Measurements from ENCODE around the gene DTX1.

DNA sequence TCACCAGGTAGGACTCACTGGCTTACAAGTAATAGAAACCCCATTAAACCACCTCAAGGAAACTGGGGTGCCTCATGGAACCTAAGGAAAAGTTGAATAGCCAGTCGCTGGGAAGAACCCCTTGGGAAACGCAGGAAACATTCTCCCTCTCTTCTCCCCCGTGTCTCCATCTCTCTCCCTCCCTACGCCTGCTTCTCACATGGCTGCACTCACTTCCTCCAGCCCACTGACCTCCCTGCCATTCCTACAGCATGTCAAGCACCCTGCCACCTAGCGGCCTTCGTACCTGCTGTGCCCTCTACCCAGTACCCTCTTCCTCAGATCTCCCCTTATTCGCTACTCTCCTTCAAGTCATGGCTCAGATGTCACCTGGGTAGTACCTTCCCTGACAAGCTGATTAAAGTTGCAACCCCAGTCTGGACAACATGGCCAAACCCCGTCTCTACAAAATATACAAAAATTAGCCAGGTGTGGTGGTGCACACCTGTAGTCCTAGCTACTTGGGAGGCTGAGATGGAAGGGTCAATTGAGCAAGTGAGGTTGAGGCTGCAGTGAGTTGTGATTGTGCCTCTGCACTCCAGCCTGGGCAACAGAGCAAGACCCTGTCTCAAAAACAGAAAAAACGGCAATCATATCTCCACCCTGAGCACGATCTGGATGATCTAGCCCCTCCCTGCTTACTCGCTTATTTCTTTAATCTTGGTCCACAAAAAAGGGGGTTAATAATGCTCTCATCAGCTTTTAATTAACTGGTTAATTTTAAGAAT lies 6.4 kb upstream of the DTX1 start:
- TF ChIP-seq EP300 (IDR thresholded peaks at IDR 0.05) (no peak), POLR2AphosphoS5 (IDR thresholded peaks at IDR 0.05) (no peak), POLR2A (IDR thresholded peaks at IDR 0.05) (no peak)
- TF ChIP-seq, protein P1, sequence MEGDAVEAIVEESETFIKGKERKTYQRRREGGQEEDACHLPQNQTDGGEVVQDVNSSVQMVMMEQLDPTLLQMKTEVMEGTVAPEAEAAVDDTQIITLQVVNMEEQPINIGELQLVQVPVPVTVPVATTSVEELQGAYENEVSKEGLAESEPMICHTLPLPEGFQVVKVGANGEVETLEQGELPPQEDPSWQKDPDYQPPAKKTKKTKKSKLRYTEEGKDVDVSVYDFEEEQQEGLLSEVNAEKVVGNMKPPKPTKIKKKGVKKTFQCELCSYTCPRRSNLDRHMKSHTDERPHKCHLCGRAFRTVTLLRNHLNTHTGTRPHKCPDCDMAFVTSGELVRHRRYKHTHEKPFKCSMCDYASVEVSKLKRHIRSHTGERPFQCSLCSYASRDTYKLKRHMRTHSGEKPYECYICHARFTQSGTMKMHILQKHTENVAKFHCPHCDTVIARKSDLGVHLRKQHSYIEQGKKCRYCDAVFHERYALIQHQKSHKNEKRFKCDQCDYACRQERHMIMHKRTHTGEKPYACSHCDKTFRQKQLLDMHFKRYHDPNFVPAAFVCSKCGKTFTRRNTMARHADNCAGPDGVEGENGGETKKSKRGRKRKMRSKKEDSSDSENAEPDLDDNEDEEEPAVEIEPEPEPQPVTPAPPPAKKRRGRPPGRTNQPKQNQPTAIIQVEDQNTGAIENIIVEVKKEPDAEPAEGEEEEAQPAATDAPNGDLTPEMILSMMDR (IDR thresholded peaks at IDR 0.05) = peak in 1 of 7 experiments; percentile 24

Measured in stomach (tissue), 4 donors.